ENCODE results near the gene TLL2.
A peak's percentile ranks its signal among the peaks of the same experiment; 100 is the strongest.

TLL2 gene

GRCh38 chr10:96507044-96507443 lies 6.7 kb downstream of the TLL2 start:
- DNase-seq (ENCODE audit: low read depth in 2 of 2): no peak

GRCh38 chr10:96505150-96506136 lies 8.3 kb downstream of the TLL2 start:
- DNase-seq (ENCODE audit: low read depth in 2 of 2): no peak

- peak in 1 of 2 experiments; percentile 6 for DNase-seq (ENCODE audit: low read depth in 2 of 2)
Measured at GRCh38 chr10:96502561-96503282, 11.0 kb downstream of the TLL2 start.

GRCh38 chr10:96501985-96502384 lies 11.7 kb downstream of the TLL2 start:
- DNase-seq (ENCODE audit: low read depth in 2 of 2): no peak

- no peak for DNase-seq (ENCODE audit: low read depth in 2 of 2)
Measured at GRCh38 chr10:96500519-96500918, 13.2 kb downstream of the TLL2 start.

GRCh38 chr10:96500050-96500449 lies 13.7 kb downstream of the TLL2 start:
- no peak for DNase-seq (ENCODE audit: low read depth in 2 of 2)

GRCh38 chr10:96497391-96497790 lies 16.3 kb downstream of the TLL2 start:
- DNase-seq (ENCODE audit: low read depth in 2 of 2): no peak

- no peak for DNase-seq (ENCODE audit: low read depth in 2 of 2)
Measured at GRCh38 chr10:96496281-96496925, 17.3 kb downstream of the TLL2 start.

- no peak for DNase-seq (ENCODE audit: low read depth in 2 of 2)
Measured at GRCh38 chr10:96495544-96495943, 18.2 kb downstream of the TLL2 start.

- no peak for DNase-seq (ENCODE audit: low read depth in 2 of 2)
Measured at GRCh38 chr10:96494694-96495093, 19.0 kb downstream of the TLL2 start.

GRCh38 chr10:96493871-96494525 lies 19.7 kb downstream of the TLL2 start:
- no peak for DNase-seq (ENCODE audit: low read depth in 2 of 2)

GRCh38 chr10:96493254-96493653 lies 20.5 kb downstream of the TLL2 start:
- no peak for DNase-seq (ENCODE audit: low read depth in 2 of 2)

- DNase-seq (ENCODE audit: low read depth in 2 of 2): no peak
Measured at GRCh38 chr10:96491303-96491702, 22.4 kb downstream of the TLL2 start.

GRCh38 chr10:96488161-96488935 lies 25.4 kb downstream of the TLL2 start:
- DNase-seq (ENCODE audit: low read depth in 2 of 2): no peak

GRCh38 chr10:96482815-96483588 lies 30.7 kb downstream of the TLL2 start:
- DNase-seq (ENCODE audit: low read depth in 2 of 2): no peak

- DNase-seq (ENCODE audit: low read depth in 2 of 2): no peak
Measured at GRCh38 chr10:96478355-96478754, 35.4 kb downstream of the TLL2 start.

GRCh38 chr10:96473866-96474265 lies 39.9 kb downstream of the TLL2 start:
- DNase-seq (ENCODE audit: low read depth in 2 of 2): no peak

GRCh38 chr10:96470116-96470743 lies 43.5 kb downstream of the TLL2 start:
- no peak for DNase-seq (ENCODE audit: low read depth in 2 of 2)

- DNase-seq (ENCODE audit: low read depth in 2 of 2): no peak
Measured at GRCh38 chr10:96468845-96469244, 44.9 kb downstream of the TLL2 start.

GRCh38 chr10:96465599-96465998 lies 48.1 kb downstream of the TLL2 start:
- DNase-seq (ENCODE audit: low read depth in 2 of 2): no peak
